HepG2 (cell line): ENCODE data around the gene CPOX. TPM values are rescaled to one million over a fixed set of nuclear protein-coding genes. Genes with fewer than 3 reads are reported as not detected.

Source experiments
- ERF ChIP-seq: IDR thresholded peaks from 2 replicates; pipeline ENCODE4 v1.6.1; 2018; ENCODE audit warnings: missing biosample characterization, missing genetic modification reagents
- LCORL ChIP-seq, 2 experiments: fragments of 450-650 bp in 1 of 2; sonication (generic) in 1 of 2; formaldehyde crosslinking in 1 of 2; IDR thresholded peaks; 2 replicates each; pipeline versions ENCODE4 v1.5.0 to v1.6.1; 2017 to 2020; ENCODE audit warnings: antibody characterized with exemption in 1 of 2, missing genetic modification reagents in 1 of 2
- MXD1 ChIP-seq: sonication (generic); formaldehyde crosslinking; IDR thresholded peaks from 2 replicates; pipeline ENCODE4 v1.4.0; 2020; ENCODE audit warnings: mild to moderate bottlenecking, missing genetic modification reagents
- NFYC ChIP-seq: IDR thresholded peaks from 2 replicates; pipeline ENCODE4 v1.6.1; 2016; ENCODE audit warnings: missing genetic modification reagents, missing compliant biosample characterization
- NR1H2 ChIP-seq: sonication (generic); formaldehyde crosslinking; IDR thresholded peaks from 2 replicates; pipeline ENCODE4 v1.8.1; 2022; ENCODE audit warnings: low read depth, missing genetic modification reagents, borderline replicate concordance
- POGZ ChIP-seq: sonication (generic); formaldehyde crosslinking; IDR thresholded peaks from 2 replicates; pipeline ENCODE4 v1.4.0; 2020; ENCODE audit warnings: mild to moderate bottlenecking, missing genetic modification reagents
- PPARG ChIP-seq: conservative IDR thresholded peaks from 2 replicates; pipeline ENCODE4 v1.6.1; 2016; ENCODE audit warnings: missing biosample characterization, missing genetic modification reagents
- RFX3 ChIP-seq: IDR thresholded peaks from 2 replicates; pipeline ENCODE4 v1.6.1; 2016; ENCODE audit warnings: missing biosample characterization, missing genetic modification reagents
- SPEN ChIP-seq: sonication (generic); formaldehyde crosslinking; IDR thresholded peaks from 2 replicates; pipeline ENCODE4 v1.5.1; 2020; ENCODE audit warnings: low read depth, mild to moderate bottlenecking, missing genetic modification reagents
- ZBTB10 ChIP-seq: sonication (generic); formaldehyde crosslinking; IDR thresholded peaks from 2 replicates; pipeline ENCODE4 v1.4.0; 2020; ENCODE audit warnings: missing genetic modification reagents, borderline replicate concordance
- ZBTB4 ChIP-seq: sonication (generic); formaldehyde crosslinking; IDR thresholded peaks from 2 replicates; pipeline ENCODE4 v1.4.0; 2020; ENCODE audit warnings: missing genetic modification reagents, mild to moderate bottlenecking, borderline replicate concordance
- ZBTB7A ChIP-seq: sonication (generic); formaldehyde crosslinking; IDR thresholded peaks from 2 replicates; pipeline ENCODE4 v1.8.0; 2022; ENCODE audit warnings: mild to moderate bottlenecking, missing genetic modification reagents
- ZEB1 ChIP-seq: IDR thresholded peaks from 2 replicates; pipeline ENCODE4 v1.6.1; 2012; ENCODE audit warnings: mild to moderate bottlenecking, low read depth, inconsistent platforms; ENCODE audit not compliant: insufficient replicate concordance
- ZMYM3 ChIP-seq: sonication (generic); formaldehyde crosslinking; IDR thresholded peaks from 2 replicates; pipeline ENCODE4 v1.5.1; 2020; ENCODE audit warnings: mild to moderate bottlenecking, missing genetic modification reagents
- ZNF12 ChIP-seq: sonication (generic); formaldehyde crosslinking; IDR thresholded peaks from 2 replicates; pipeline ENCODE4 v1.5.0; 2020; ENCODE audit warnings: missing genetic modification reagents
- ZNF367 ChIP-seq: sonication (generic); formaldehyde crosslinking; IDR thresholded peaks from 2 replicates; pipeline ENCODE4 v1.4.0; 2020; ENCODE audit warnings: missing genetic modification reagents, borderline replicate concordance
- ZNF562 ChIP-seq: sonication (generic); formaldehyde crosslinking; IDR thresholded peaks from 2 replicates; pipeline ENCODE4 v1.8.0; 2022; ENCODE audit warnings: missing genetic modification reagents, borderline replicate concordance
- ZNF646 ChIP-seq: sonication (generic); formaldehyde crosslinking; IDR thresholded peaks from 2 replicates; pipeline ENCODE4 v1.9.0; 2021; ENCODE audit warnings: mild to moderate bottlenecking, missing genetic modification reagents
- polyA plus RNA-seq, 8 experiments: library from polyadenylated mRNA; depleted of rRNA in 3 of 8; stranded (reverse) in 7 of 8; unstranded in 1 of 8; fragments of >200 nt; fragmentation: Illumina TruSeq in 4 of 8; extraction: Trizol in 4 of 8; gene quantifications; 2 replicates each; pipeline versions ENCODE4 v1.2.1 to v1.2.3, GENCODE V29; 2011 to 2016; ENCODE audit warnings: low read depth in 4 of 8, missing spikeins in 1 of 8, mixed read lengths in 1 of 8; ENCODE audit not compliant: insufficient read depth in 1 of 8
- total RNA-seq, 5 experiments: library from RNA; depleted of rRNA; stranded (reverse); fragments of >200 nt; fragmentation: Illumina TruSeq; extraction: Trizol; gene quantifications; 2 replicates each; pipeline ENCODE4 v1.2.3, GENCODE V29; 2016; ENCODE audit warnings: low read depth in 1 of 5

The CPOX gene
- total and polyA plus RNA-seq, 2 of the 13 experiments (the other 11 are each of a cell fraction or from before 2014, with no cell fraction given), result 34.2 to 37.2 TPM

- TF ChIP-seq ZBTB10, result no peak
- TF ChIP-seq ZNF646 (CRISPR knock-in tag), result no peak
- TF ChIP-seq NFYC (CRISPR knock-in tag), result no peak
- no peak for TF ChIP-seq SPEN
- no peak for TF ChIP-seq ZNF367
- TF ChIP-seq ZBTB7A (CRISPR knock-in tag), result no peak
- no peak for TF ChIP-seq NR1H2 (CRISPR knock-in tag)
- peak; percentile 51; the same call in 1 of the 2 replicates for TF ChIP-seq POGZ (CRISPR knock-in tag)
- TF ChIP-seq MXD1 (CRISPR knock-in tag), result no peak
- TF ChIP-seq ZEB1, result no peak
- no peak for TF ChIP-seq RFX3 (CRISPR knock-in tag)
- TF ChIP-seq ZNF562, result no peak
- no peak for TF ChIP-seq ERF (CRISPR knock-in tag)
- no peak for TF ChIP-seq ZBTB4 (CRISPR knock-in tag)
- TF ChIP-seq ZNF12 (CRISPR knock-in tag), result no peak
- TF ChIP-seq PPARG (CRISPR knock-in tag), result no peak
- no peak for TF ChIP-seq ZMYM3 (CRISPR knock-in tag)
- no peak for TF ChIP-seq LCORL (IDR thresholded peaks at IDR 0.05)
- no peak for TF ChIP-seq LCORL (CRISPR knock-in tag; IDR thresholded peaks at IDR 0.05)
Observed at GRCh38 chr3:98612587-98612986, 19.2 kb upstream of the CPOX start (continued).
